ENCODE results near the gene BEND4. TPM values are rescaled to one million over a fixed set of nuclear protein-coding genes. Genes with fewer than 3 reads are reported as not detected.
A peak's percentile ranks its signal among the peaks of the same experiment; 100 is the strongest.
"Not testable (repeated sequence)": the region's sequence is repeated elsewhere in the genome, so short reads cannot be mapped to it uniquely, and the experiment has no call there.

The BEND4 gene
- total and polyA plus RNA-seq, 9 donors, result 0.11 to 0.65 (median 0.26) TPM

GRCh38 chr4:42167709-42168108, 15.3 kb upstream of the BEND4 start:
- no peak for DNase-seq
- intact Hi-C loops (cut with DNase I), result no loop called here
- TF ChIP-seq EP300 (IDR thresholded peaks at IDR 0.05) (no peak), POLR2A (IDR thresholded peaks at IDR 0.05) (no peak)
- TF ChIP-seq, protein P1, sequence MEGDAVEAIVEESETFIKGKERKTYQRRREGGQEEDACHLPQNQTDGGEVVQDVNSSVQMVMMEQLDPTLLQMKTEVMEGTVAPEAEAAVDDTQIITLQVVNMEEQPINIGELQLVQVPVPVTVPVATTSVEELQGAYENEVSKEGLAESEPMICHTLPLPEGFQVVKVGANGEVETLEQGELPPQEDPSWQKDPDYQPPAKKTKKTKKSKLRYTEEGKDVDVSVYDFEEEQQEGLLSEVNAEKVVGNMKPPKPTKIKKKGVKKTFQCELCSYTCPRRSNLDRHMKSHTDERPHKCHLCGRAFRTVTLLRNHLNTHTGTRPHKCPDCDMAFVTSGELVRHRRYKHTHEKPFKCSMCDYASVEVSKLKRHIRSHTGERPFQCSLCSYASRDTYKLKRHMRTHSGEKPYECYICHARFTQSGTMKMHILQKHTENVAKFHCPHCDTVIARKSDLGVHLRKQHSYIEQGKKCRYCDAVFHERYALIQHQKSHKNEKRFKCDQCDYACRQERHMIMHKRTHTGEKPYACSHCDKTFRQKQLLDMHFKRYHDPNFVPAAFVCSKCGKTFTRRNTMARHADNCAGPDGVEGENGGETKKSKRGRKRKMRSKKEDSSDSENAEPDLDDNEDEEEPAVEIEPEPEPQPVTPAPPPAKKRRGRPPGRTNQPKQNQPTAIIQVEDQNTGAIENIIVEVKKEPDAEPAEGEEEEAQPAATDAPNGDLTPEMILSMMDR (IDR thresholded peaks at IDR 0.05), result no peak
- no peaks in the 10 kb centered on the region for H3K36me3 ChIP-seq
- no peaks in the 10 kb centered on the region for H3K27me3 ChIP-seq
- no peaks in the 10 kb centered on the region for H3K4me1 ChIP-seq (ENCODE audit: insufficient read depth)
- no peaks in the 10 kb centered on the region for H3K9me3 ChIP-seq
- H3K4me3 ChIP-seq, result no peak overlapping the region
- no peak overlapping the region for H3K27ac ChIP-seq
- 66 to 80% (median 69%) methylated on average over 5 of the region's 5 CpGs for WGBS, 3 donors

GRCh38 chr4:42166186-42166585, 13.7 kb upstream of the BEND4 start:
- 78 to 86% (median 80%) methylated on average over 6 of the region's 6 CpGs for WGBS, 3 donors
- H3K27me3 ChIP-seq; H3K4me1 ChIP-seq (ENCODE audit: insufficient read depth); intact Hi-C loops (cut with DNase I); H3K36me3 ChIP-seq; H3K27ac ChIP-seq; DNase-seq; H3K4me3 ChIP-seq; H3K9me3 ChIP-seq: not testable (repeated sequence)

- TF ChIP-seq EP300 (IDR thresholded peaks at IDR 0.05) (no peak), POLR2A (IDR thresholded peaks at IDR 0.05) (no peak)
- TF ChIP-seq, protein P1 (IDR thresholded peaks at IDR 0.05), result no peak
- intact Hi-C loops (cut with DNase I), result no loop called here
- Histone ChIP-seq H3K4me1 (ENCODE audit: insufficient read depth) (no peaks in the 10 kb centered on the region), H3K27me3 (no peaks in the 10 kb centered on the region), H3K36me3 (no peaks in the 10 kb centered on the region), H3K9me3 (no peaks in the 10 kb centered on the region), H3K27ac (no peak overlapping the region), H3K4me3 (no peak overlapping the region)
- no peak for DNase-seq
- 79 to 84% (median 81%) methylated on average over 8 of the region's 8 CpGs for WGBS, 3 donors
Measured at GRCh38 chr4:42159271-42160001, 7.0 kb upstream of the BEND4 start.

GRCh38 chr4:42151568-42152506, 618 bp downstream of the BEND4 start:
- intact Hi-C loops (cut with DNase I), result no loop called here
- Histone ChIP-seq H3K4me3 (peak overlapping the region; percentile 17), H3K4me1 (ENCODE audit: insufficient read depth) (peaks cover 1% of the 10 kb centered on the region), H3K27ac (no peak overlapping the region), H3K27me3 (no peaks in the 10 kb centered on the region), H3K36me3 (no peaks in the 10 kb centered on the region), H3K9me3 (peaks cover 0 to 4% of the 10 kb centered on the region in 2 donors)
- WGBS, 3 donors, result 0 to 1% (median 1%) methylated on average over 29 to 122 of the region's 122 CpGs
- no peak for DNase-seq
- TF ChIP-seq EP300 (IDR thresholded peaks at IDR 0.05), result no peak
- TF ChIP-seq POLR2A (IDR thresholded peaks at IDR 0.05), result no peak
- TF ChIP-seq, protein P1 (IDR thresholded peaks at IDR 0.05), result no peak
